Stimulated activated effector memory CD8-positive, alpha-beta T cell treated with anti-CD3 and anti-CD28 coated beads, Interleukin-12 subunit alpha, Interleukin-12 subunit beta, amount 100 ng/mL, for 72 hours (primary cell): ENCODE results near the gene MAP4K4.

Experiments used
- ATAC-seq: fragments of 150-1000 bp; cut with Tn5 transposase; 2 replicates; pipeline ENCODE4 v1.10.0; 2021
- DNase-seq, 2 donors: peaks; one replicate each; pipeline ENCODE4 v3.0.0; 2021 to 2022; ENCODE audit warnings: low spot score in 2 of 2
- H3K27ac Mint-ChIP-seq: one replicate; pipeline ENCODE4 v1.8.0; 2022; ENCODE audit warnings: mild to moderate bottlenecking, mixed read lengths
- H3K36me3 Mint-ChIP-seq: one replicate; pipeline ENCODE4 v1.8.0; 2022; ENCODE audit warnings: mild to moderate bottlenecking, mixed read lengths
- H3K4me1 Mint-ChIP-seq: one replicate; pipeline ENCODE4 v1.8.0; 2022; ENCODE audit warnings: mixed read lengths
- H3K4me3 Mint-ChIP-seq: one replicate; pipeline ENCODE4 v1.8.0; 2022; ENCODE audit warnings: mild to moderate bottlenecking, mixed read lengths
- H3K9me3 Mint-ChIP-seq: one replicate; pipeline ENCODE4 v1.8.0; 2022; ENCODE audit warnings: mixed read lengths

The MAP4K4 gene

GRCh38 chr2:101793277-101793969 lies 95.9 kb downstream of the MAP4K4 start:
- DNase-seq (no peak), ATAC-seq (no peak)
- Mint-ChIP-seq H3K27ac (no peak overlapping the region), H3K36me3 (peaks cover 11% of the 10 kb centered on the region), H3K9me3 (no peaks in the 10 kb centered on the region), H3K4me1 (peaks cover 67% of the 10 kb centered on the region), H3K4me3 (no peak overlapping the region)

- Mint-ChIP-seq H3K27ac (no peak overlapping the region), H3K4me1 (peaks cover 62% of the 10 kb centered on the region), H3K9me3 (no peaks in the 10 kb centered on the region), H3K36me3 (peaks cover 11% of the 10 kb centered on the region), H3K4me3 (no peak overlapping the region)
- DNase-seq (no peak), ATAC-seq (no peak)
These were observed 96.6 kb downstream of the MAP4K4 start for GRCh38 chr2:101794141-101794540.

GRCh38 chr2:101795033-101795432 lies 97.5 kb downstream of the MAP4K4 start:
- no peak overlapping the region for H3K4me3 Mint-ChIP-seq
- DNase-seq (no peak), ATAC-seq (no peak)
- peaks cover 60% of the 10 kb centered on the region for H3K4me1 Mint-ChIP-seq
- peak overlapping the region; percentile 52 for H3K27ac Mint-ChIP-seq
- H3K9me3 Mint-ChIP-seq = no peaks in the 10 kb centered on the region
- peaks cover 9% of the 10 kb centered on the region for H3K36me3 Mint-ChIP-seq

GRCh38 chr2:101796825-101797600 lies 99.5 kb downstream of the MAP4K4 start:
- no peak for ATAC-seq
- DNase-seq = no peak
- Mint-ChIP-seq H3K4me3 (no peak overlapping the region), H3K9me3 (no peaks in the 10 kb centered on the region), H3K36me3 (no peaks in the 10 kb centered on the region), H3K27ac (peak overlapping the region; percentile 26), H3K4me1 (peaks cover 59% of the 10 kb centered on the region)

GRCh38 chr2:101801496-101801895 lies 104.0 kb downstream of the MAP4K4 start:
- H3K4me1 Mint-ChIP-seq = peaks cover 60% of the 10 kb centered on the region
- no peaks in the 10 kb centered on the region for H3K36me3 Mint-ChIP-seq
- H3K4me3 Mint-ChIP-seq = no peak overlapping the region
- H3K27ac Mint-ChIP-seq = no peak overlapping the region
- no peak for ATAC-seq
- H3K9me3 Mint-ChIP-seq = no peaks in the 10 kb centered on the region
- DNase-seq = no peak

GRCh38 chr2:101802329-101802728 lies 104.8 kb downstream of the MAP4K4 start:
- peaks cover 57% of the 10 kb centered on the region for H3K4me1 Mint-ChIP-seq
- no peak for ATAC-seq
- DNase-seq = no peak

GRCh38 chr2:101803128-101803527 lies 105.6 kb downstream of the MAP4K4 start:
- ATAC-seq = no peak
- no peak for DNase-seq
- H3K4me3 Mint-ChIP-seq = no peak overlapping the region
- peak overlapping the region; percentile 60 for H3K27ac Mint-ChIP-seq
- no peaks in the 10 kb centered on the region for H3K36me3 Mint-ChIP-seq
- H3K4me1 Mint-ChIP-seq = peaks cover 54% of the 10 kb centered on the region
- no peaks in the 10 kb centered on the region for H3K9me3 Mint-ChIP-seq

More at GRCh38 chr2:101802329-101802728, 104.8 kb downstream of the MAP4K4 start:
- Mint-ChIP-seq H3K27ac (peak overlapping the region; percentile 60), H3K9me3 (no peaks in the 10 kb centered on the region), H3K4me3 (no peak overlapping the region), H3K36me3 (no peaks in the 10 kb centered on the region)

- Mint-ChIP-seq H3K4me3 (no peak overlapping the region), H3K9me3 (no peaks in the 10 kb centered on the region), H3K4me1 (peaks cover 52% of the 10 kb centered on the region), H3K27ac (no peak overlapping the region), H3K36me3 (no peaks in the 10 kb centered on the region)
- ATAC-seq (no peak), DNase-seq (no peak)
These were observed 106.6 kb downstream of the MAP4K4 start for GRCh38 chr2:101803945-101804696.

- peaks cover 51% of the 10 kb centered on the region for H3K4me1 Mint-ChIP-seq
- DNase-seq = peak in 1 of 2 donors; percentile 29
- peak overlapping the region; percentile 50 for H3K4me3 Mint-ChIP-seq
- no peaks in the 10 kb centered on the region for H3K36me3 Mint-ChIP-seq
- H3K9me3 Mint-ChIP-seq = no peaks in the 10 kb centered on the region
- peak overlapping the region; percentile 76 for H3K27ac Mint-ChIP-seq
- no peak for ATAC-seq
These were observed 107.9 kb downstream of the MAP4K4 start for GRCh38 chr2:101805152-101806088.

GRCh38 chr2:101806123-101806522 lies 108.6 kb downstream of the MAP4K4 start:
- H3K36me3 Mint-ChIP-seq = no peaks in the 10 kb centered on the region
- peak in 1 of 2 donors; percentile 47 for DNase-seq
- peak; percentile 57 for ATAC-seq
- no peaks in the 10 kb centered on the region for H3K9me3 Mint-ChIP-seq
- H3K4me1 Mint-ChIP-seq = peaks cover 47% of the 10 kb centered on the region
- H3K4me3 Mint-ChIP-seq = peak overlapping the region; percentile 50
- H3K27ac Mint-ChIP-seq = peak overlapping the region; percentile 76

GRCh38 chr2:101806701-101807100 lies 109.2 kb downstream of the MAP4K4 start:
- peak overlapping the region; percentile 76 for H3K27ac Mint-ChIP-seq
- peak overlapping the region; percentile 50 for H3K4me3 Mint-ChIP-seq
- peak in 1 of 2 donors; percentile 32 for DNase-seq
- ATAC-seq = no peak
- H3K4me1 Mint-ChIP-seq = peaks cover 50% of the 10 kb centered on the region
- no peaks in the 10 kb centered on the region for H3K9me3 Mint-ChIP-seq
- no peaks in the 10 kb centered on the region for H3K36me3 Mint-ChIP-seq

- peaks cover 45% of the 10 kb centered on the region for H3K4me1 Mint-ChIP-seq
- no peak overlapping the region for H3K4me3 Mint-ChIP-seq
- peak in 1 of 2 donors; percentile 15 for DNase-seq
- peak overlapping the region; percentile 76 for H3K27ac Mint-ChIP-seq
- ATAC-seq = no peak
- no peaks in the 10 kb centered on the region for H3K36me3 Mint-ChIP-seq
- H3K9me3 Mint-ChIP-seq = no peaks in the 10 kb centered on the region
These were observed 109.7 kb downstream of the MAP4K4 start for GRCh38 chr2:101807242-101807641.

- H3K4me3 Mint-ChIP-seq = no peak overlapping the region
- no peaks in the 10 kb centered on the region for H3K9me3 Mint-ChIP-seq
- no peak overlapping the region for H3K27ac Mint-ChIP-seq
- peaks cover 36% of the 10 kb centered on the region for H3K4me1 Mint-ChIP-seq
- ATAC-seq = no peak
- H3K36me3 Mint-ChIP-seq = no peaks in the 10 kb centered on the region
- peak in 1 of 2 donors; percentile 20 for DNase-seq
These were observed 110.6 kb downstream of the MAP4K4 start for GRCh38 chr2:101808006-101808562.

GRCh38 chr2:101809698-101810097 lies 112.2 kb downstream of the MAP4K4 start:
- Mint-ChIP-seq H3K4me1 (peaks cover 47% of the 10 kb centered on the region), H3K27ac (no peak overlapping the region)
- DNase-seq = no peak

More at GRCh38 chr2:101809698-101810097, 112.2 kb downstream of the MAP4K4 start:
- ATAC-seq = no peak
- no peaks in the 10 kb centered on the region for H3K36me3 Mint-ChIP-seq
- H3K4me3 Mint-ChIP-seq = no peak overlapping the region
- H3K9me3 Mint-ChIP-seq = no peaks in the 10 kb centered on the region
